WI38 (cell line): ENCODE data around the gene CUL4A.
"Not testable (repeated sequence)": the region's sequence is repeated elsewhere in the genome, so short reads cannot be mapped to it uniquely, and the experiment has no call there.

Experiments
- H3K4me3 ChIP-seq: 2 replicates; pipeline ENCODE4 v1.5.1; 2011; ENCODE audit warnings: low read depth, mild to moderate bottlenecking, control low read depth, low read length
- CTCF ChIP-seq: IDR thresholded peaks from 2 replicates; pipeline ENCODE4 v1.5.1; 2012; ENCODE audit warnings: low read depth, mild to moderate bottlenecking, control low read depth, low read length

Gene CUL4A

GRCh38 chr13:113239986-113240385 lies 30.6 kb downstream of the CUL4A start:
- H3K4me3 ChIP-seq, result no peak overlapping the region
- no peak for TF ChIP-seq CTCF

- H3K4me3 ChIP-seq, result not testable (repeated sequence)
Observed at GRCh38 chr13:113241623-113242022, 32.2 kb downstream of the CUL4A start.

GRCh38 chr13:113243847-113244246 lies 34.4 kb downstream of the CUL4A start:
- no peak overlapping the region for H3K4me3 ChIP-seq
- no peak for TF ChIP-seq CTCF

GRCh38 chr13:113245849-113246796 lies 36.7 kb downstream of the CUL4A start:
- no peak for TF ChIP-seq CTCF
- H3K4me3 ChIP-seq, result no peak overlapping the region

- no peak for TF ChIP-seq CTCF
- no peak overlapping the region for H3K4me3 ChIP-seq
Observed at GRCh38 chr13:113252516-113253095, 43.2 kb downstream of the CUL4A start.

- H3K4me3 ChIP-seq, result not testable (repeated sequence)
Observed at GRCh38 chr13:113257908-113258307, 48.5 kb downstream of the CUL4A start.

- H3K4me3 ChIP-seq, result no peak overlapping the region
- TF ChIP-seq CTCF, result no peak
Observed at GRCh38 chr13:113258321-113259054, 49.1 kb downstream of the CUL4A start.

GRCh38 chr13:113260996-113261395 lies 51.6 kb downstream of the CUL4A start:
- H3K4me3 ChIP-seq, result no peak overlapping the region
- TF ChIP-seq CTCF, result no peak

GRCh38 chr13:113263016-113263415 lies 53.6 kb downstream of the CUL4A start:
- not testable (repeated sequence) for H3K4me3 ChIP-seq
